Choroid plexus epithelial cell (primary cell): ENCODE measurements around the gene PRMT3.
"Not testable (repeated sequence)": the region's sequence is repeated elsewhere in the genome, so short reads cannot be mapped to it uniquely, and the experiment has no call there.

Experiments used
- DNase-seq: peaks from one replicate; pipeline ENCODE4 v3.0.0-alpha.2; 2010; ENCODE audit warnings: low read depth
- H3K4me3 ChIP-seq: 2 replicates; pipeline ENCODE4 v1.5.1; 2011; ENCODE audit warnings: low read depth, mild to moderate bottlenecking, control low read depth, low read length, moderate library complexity
- TF ChIP-seq, protein P1 (sequence below): conservative IDR thresholded peaks from 2 replicates; pipeline ENCODE4 v1.5.1; 2011; ENCODE audit warnings: low read depth, mild to moderate bottlenecking, control low read depth, inconsistent platforms, low read length, moderate library complexity

The PRMT3 gene

DNA sequence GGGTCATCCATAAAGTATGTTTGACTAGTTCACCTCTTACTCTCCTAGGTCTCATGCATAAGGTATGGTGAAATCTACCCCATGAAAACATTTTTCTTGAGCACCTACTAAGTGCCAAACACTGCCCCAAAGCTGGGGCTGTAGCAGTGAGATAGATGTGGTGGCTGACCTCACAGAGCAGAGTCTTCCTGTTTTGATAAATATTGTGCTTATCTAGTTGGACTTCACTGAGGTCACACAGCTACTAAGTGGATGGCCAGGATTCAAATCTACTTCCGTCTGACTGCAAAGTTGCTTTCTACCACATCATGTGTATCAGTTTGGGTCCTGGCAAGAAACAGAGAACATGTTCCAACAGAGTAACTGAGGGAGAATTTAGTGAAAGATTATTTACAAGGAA, 30.4 kb upstream of the PRMT3 start:
- no peak for DNase-seq
- TF ChIP-seq, protein P1, sequence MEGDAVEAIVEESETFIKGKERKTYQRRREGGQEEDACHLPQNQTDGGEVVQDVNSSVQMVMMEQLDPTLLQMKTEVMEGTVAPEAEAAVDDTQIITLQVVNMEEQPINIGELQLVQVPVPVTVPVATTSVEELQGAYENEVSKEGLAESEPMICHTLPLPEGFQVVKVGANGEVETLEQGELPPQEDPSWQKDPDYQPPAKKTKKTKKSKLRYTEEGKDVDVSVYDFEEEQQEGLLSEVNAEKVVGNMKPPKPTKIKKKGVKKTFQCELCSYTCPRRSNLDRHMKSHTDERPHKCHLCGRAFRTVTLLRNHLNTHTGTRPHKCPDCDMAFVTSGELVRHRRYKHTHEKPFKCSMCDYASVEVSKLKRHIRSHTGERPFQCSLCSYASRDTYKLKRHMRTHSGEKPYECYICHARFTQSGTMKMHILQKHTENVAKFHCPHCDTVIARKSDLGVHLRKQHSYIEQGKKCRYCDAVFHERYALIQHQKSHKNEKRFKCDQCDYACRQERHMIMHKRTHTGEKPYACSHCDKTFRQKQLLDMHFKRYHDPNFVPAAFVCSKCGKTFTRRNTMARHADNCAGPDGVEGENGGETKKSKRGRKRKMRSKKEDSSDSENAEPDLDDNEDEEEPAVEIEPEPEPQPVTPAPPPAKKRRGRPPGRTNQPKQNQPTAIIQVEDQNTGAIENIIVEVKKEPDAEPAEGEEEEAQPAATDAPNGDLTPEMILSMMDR: no peak

DNA sequence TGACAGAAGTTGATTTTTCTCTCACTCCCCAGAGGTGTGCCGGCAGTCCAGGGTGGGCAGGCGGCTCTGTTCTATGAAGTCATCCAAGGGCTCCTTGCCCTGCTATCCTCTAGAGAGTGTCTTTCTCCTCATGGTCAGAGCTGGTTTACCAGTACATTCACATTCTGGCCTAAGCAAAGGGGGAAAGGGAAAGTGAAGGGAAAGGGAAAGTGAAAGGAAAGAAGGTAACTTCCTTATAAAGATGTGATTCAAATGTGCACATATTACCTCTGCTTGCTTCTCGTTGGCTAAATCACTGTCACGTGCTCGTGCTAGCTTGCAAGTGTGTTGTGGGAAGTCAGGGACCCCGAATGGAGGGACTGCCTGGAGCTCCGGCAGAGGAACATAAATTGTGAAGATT, 26.9 kb upstream of the PRMT3 start:
- no peak overlapping the region for H3K4me3 ChIP-seq
- peak; percentile 71 for DNase-seq
- TF ChIP-seq, protein P1: no peak

More for the DNA sequence above, 30.4 kb upstream of the PRMT3 start:
- H3K4me3 ChIP-seq: no peak overlapping the region

DNA sequence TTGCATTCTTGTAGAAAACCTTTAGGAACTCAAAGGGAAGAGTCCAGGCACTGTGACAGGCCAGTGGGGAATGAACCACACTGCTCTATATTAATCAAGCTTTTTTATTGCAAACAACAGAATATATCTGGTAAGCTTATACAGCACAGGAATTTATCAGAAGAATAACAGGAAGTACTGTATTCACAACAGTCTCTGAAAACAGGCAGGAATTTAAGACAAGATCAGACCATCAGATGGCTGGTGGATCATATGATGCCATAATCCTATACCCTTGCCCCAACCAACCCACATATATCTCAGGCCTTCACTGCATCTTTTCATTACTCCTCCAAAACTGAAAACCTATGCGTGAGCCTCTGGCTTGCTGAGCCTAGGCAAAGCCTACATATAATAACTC, 25.0 kb upstream of the PRMT3 start:
- no peak for DNase-seq
- TF ChIP-seq, protein P1: no peak
- no peak overlapping the region for H3K4me3 ChIP-seq

DNA sequence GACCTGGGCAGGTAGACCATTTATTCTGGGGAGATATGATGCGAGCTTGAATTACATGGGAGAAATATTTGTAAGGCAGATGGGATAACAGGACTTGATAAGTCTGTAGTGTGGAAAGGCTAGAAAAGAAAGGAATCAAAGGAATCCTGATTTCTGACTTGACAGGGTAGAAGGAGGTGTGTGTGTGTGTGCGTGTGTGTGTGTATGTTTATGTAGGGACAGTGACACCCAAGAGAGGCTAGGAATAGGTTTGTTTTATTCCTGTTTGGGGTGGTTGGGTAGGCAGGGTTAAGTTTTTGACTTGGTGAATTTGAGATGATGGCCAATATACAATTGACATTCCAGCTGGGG, 24.4 kb upstream of the PRMT3 start:
- H3K4me3 ChIP-seq: peak overlapping the region; percentile 75
- DNase-seq: no peak

DNA sequence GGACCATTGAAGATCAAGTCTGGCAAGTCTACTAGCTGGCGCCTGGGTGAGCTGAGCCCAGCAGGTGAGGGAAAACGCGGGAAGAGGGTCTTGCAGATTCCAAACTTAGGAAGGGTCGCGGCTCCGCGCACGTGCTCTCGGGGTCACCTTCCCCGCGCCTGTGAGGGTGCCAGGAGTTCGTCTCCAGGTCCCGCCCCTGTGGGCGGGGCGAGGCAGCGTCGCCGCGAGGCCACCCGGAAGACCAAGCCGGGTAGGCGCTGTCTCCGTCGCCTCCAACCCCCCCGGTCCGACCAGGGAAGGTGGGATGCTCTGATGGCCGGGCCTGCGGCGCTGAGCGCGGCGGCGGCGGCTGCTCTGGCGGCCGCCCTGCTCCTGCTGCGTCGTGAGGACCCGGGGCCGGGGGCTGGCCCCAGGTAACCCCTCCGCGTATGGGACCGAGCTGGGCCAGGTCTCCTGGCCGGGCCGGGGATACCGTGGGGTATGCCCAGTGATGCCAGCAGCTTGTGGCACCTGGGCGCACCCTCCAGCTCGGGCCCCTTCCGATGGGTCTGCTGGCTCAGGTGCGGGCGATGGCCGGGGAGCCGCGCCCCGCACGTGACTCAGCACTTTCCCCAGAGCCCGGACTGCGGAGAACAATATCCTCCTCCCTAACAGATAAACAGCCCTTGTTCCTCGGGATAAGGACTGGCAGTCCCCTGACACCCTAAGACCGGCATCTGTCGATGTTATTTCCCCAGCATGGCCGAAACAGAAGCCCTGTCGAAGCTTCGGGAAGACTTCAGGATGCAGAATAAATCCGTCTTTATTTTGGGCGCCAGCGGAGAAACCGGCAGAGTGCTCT, 23.8 kb upstream of the PRMT3 start, which contains the start of gene HTATIP2:
Gene HTATIP2 (plus strand): TSS at position 215 of the 841 bp plus-strand sequence. CDS start 524 bp downstream, at position 739.
- DNase-seq: peak; percentile 33
- TF ChIP-seq, protein P1: no peak

More for the DNA sequence above, 24.4 kb upstream of the PRMT3 start:
- TF ChIP-seq, protein P1: no peak

DNA sequence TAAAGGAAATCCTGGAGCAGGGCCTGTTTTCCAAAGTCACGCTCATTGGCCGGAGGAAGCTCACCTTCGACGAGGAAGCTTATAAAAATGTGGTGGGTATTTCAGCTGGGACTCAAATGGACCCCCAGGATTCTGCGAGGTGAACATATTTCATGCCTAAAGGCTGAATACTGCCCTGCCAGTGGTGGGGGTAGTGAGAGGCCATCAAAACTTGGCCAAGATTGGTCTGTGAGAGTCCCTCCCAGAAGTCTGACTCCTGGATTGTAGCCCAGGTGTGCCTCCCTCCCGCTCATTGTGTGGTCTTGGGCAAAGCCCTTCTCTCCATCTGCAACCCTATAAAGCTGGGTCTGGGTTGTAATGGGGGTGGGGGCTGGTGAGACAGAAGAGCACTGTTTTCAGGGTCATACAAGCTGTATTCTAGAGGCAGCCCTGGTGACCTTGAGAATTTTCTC, 23.1 kb upstream of the PRMT3 start:
- TF ChIP-seq, protein P1: peak; percentile 3
- no peak for DNase-seq
- peak overlapping the region; percentile 75 for H3K4me3 ChIP-seq

More for the DNA sequence above, 23.8 kb upstream of the PRMT3 start, which contains the start of gene HTATIP2:
- peak within 1 kb of the TSS; percentile 75 for H3K4me3 ChIP-seq

DNA sequence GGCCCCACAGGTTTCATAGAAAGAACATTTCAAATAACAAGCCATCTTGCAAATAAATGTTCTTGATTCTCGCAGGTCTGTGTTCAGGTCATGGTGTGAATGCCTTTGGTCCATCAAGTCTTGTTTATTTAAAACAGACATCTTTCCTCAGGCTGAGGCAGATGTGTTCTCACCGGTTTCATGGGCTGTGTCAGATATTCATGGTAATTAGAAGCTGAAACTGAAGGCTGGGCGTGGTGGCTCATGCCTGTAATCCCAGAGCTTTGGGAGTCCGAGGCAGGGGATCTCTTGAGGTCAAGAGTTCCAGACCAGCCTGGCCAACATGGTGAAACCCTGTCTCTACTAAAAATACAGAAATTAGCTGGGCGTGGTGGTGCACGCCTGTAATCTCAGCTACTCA, 22.1 kb upstream of the PRMT3 start:
- DNase-seq, H3K4me3 ChIP-seq: not testable (repeated sequence)
